Vagina (tissue), 2 donors: ENCODE measurements around the gene GOLGA6D.

Experiments
- POLR2AphosphoS5 ChIP-seq, 2 donors: sonication (generic); formaldehyde crosslinking; IDR thresholded peaks; one replicate each; pipeline ENCODE4 v1.9.0; 2017; ENCODE audit warnings: antibody characterized with exemption in 2 of 2, mild to moderate bottlenecking in 2 of 2, low read depth in 1 of 2; ENCODE audit not compliant: insufficient read depth in 1 of 2
- TF ChIP-seq, protein P1 (sequence below), 3 experiments: fragments of 450-650 bp in 2 of 3; fragments of 200-600 bp in 1 of 3; sonication (generic) in 1 of 3; IDR thresholded peaks; one replicate each; pipeline ENCODE4 v1.5.1; 2017 to 2019; ENCODE audit warnings: antibody characterized with exemption in 3 of 3, mild to moderate bottlenecking in 2 of 3, moderate library complexity in 2 of 3

- TF ChIP-seq, protein P1, sequence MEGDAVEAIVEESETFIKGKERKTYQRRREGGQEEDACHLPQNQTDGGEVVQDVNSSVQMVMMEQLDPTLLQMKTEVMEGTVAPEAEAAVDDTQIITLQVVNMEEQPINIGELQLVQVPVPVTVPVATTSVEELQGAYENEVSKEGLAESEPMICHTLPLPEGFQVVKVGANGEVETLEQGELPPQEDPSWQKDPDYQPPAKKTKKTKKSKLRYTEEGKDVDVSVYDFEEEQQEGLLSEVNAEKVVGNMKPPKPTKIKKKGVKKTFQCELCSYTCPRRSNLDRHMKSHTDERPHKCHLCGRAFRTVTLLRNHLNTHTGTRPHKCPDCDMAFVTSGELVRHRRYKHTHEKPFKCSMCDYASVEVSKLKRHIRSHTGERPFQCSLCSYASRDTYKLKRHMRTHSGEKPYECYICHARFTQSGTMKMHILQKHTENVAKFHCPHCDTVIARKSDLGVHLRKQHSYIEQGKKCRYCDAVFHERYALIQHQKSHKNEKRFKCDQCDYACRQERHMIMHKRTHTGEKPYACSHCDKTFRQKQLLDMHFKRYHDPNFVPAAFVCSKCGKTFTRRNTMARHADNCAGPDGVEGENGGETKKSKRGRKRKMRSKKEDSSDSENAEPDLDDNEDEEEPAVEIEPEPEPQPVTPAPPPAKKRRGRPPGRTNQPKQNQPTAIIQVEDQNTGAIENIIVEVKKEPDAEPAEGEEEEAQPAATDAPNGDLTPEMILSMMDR (IDR thresholded peaks at IDR 0.05) = no peak
- TF ChIP-seq POLR2AphosphoS5 (IDR thresholded peaks at IDR 0.05; ENCODE audit: insufficient read depth in 1 of 2, low read depth in 1 of 2) = no peak
Observed at GRCh38 chr15:75313116-75313845, 30.6 kb downstream of the GOLGA6D start.
